Measurements from ENCODE around the gene NCOA3. TPM values are rescaled to one million over a fixed set of nuclear protein-coding genes. Genes with fewer than 3 reads are reported as not detected.

The NCOA3 gene
- total RNA-seq (ENCODE audit: low replicate concordance): 22.0 and 28.0 TPM in 2 replicates

DNA sequence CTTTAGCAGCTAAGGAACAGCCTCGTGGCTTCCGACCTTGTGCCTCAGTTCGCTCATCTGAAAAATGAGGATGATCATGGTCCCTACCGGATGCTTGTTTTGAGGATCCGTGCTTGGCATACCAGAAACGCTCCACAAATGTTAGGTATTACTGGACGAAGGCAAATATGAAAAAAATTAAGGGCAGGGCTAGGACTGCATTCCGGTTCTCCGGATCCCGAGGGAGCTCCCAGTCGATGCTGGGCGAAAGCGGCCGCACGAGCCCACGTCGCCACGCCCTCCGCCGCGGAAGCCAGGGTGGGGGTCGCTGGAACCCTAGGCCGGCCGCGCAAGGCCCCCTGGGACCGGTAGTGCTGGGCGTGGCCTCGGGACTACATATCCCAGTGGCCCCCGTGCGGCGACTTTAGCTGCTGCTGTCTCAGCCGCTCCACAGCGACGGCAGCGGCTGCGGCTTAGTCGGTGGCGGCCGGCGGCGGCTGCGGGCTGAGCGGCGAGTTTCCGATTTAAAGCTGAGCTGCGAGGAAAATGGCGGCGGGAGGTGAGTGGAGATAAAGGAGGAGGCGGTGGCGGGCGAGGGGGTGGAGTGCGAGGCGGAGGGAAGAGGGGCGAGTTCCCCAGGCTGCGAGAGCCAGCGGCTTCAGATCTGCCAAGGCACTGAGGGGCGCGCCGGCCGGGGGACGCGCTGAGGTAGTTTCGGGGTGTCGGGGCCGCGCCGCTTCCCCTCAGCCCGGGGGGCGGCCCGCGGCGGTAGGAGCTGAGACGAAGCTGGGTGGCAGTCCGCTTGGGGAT is at the start of gene NCOA3:
TSS of gene NCOA3 (plus strand) at position 406 of the 789 bp plus-strand sequence. CDS start 120,361 bp downstream, outside the sequence.

Other genes with a start within 250 kb of the NCOA3 start
- gene ZMYND8, start 145.2 kb upstream of the NCOA3 start, total RNA-seq (ENCODE audit: low replicate concordance): 6.2 and 9.8 TPM in 2 replicates